GM18909 (cell line): ENCODE measurements around the gene RING1.
"Not testable (repeated sequence)": the region's sequence is repeated elsewhere in the genome, so short reads cannot be mapped to it uniquely, and the experiment has no call there.

Experiments used
- ATAC-seq: cut with Tn5 transposase; IDR thresholded peaks from one replicate; pipeline ENCODE4 v1.9.1; 2021; ENCODE audit warnings: mild to moderate bottlenecking; ENCODE audit not compliant: unreplicated experiment, poor library complexity

The RING1 gene

GRCh38 chr6:33204415-33205190 is 3.7 kb upstream of the RING1 start, which contains the start of gene HSD17B8:
Gene HSD17B8, plus strand, starts transcription at chr6:33204655. Its CDS starts 14 bp downstream, at chr6:33204669.
- ATAC-seq, result peak; percentile 50

GRCh38 chr6:33205191-33206026 is 2.9 kb upstream of the RING1 start:
- ATAC-seq, result no peak

- no peak for ATAC-seq
These were observed 2.1 kb upstream of the RING1 start for GRCh38 chr6:33206027-33206863.

GRCh38 chr6:33206864-33207551 is 1.3 kb upstream of the RING1 start:
- ATAC-seq, result no peak

- ATAC-seq, result no peak
These were observed 679 bp upstream of the RING1 start for GRCh38 chr6:33207552-33208090.

- no peak for ATAC-seq
These were observed 1.6 kb downstream of the RING1 start for GRCh38 chr6:33209856-33210255.

- no peak for ATAC-seq
These were observed 2.8 kb downstream of the RING1 start for GRCh38 chr6:33211136-33211535.

GRCh38 chr6:33211666-33212422 is 3.5 kb downstream of the RING1 start:
- no peak for ATAC-seq

- no peak for ATAC-seq
These were observed 4.5 kb downstream of the RING1 start for GRCh38 chr6:33212857-33213165.

GRCh38 chr6:33213166-33213988 is 5.1 kb downstream of the RING1 start:
- no peak for ATAC-seq

- ATAC-seq, result no peak
These were observed 5.7 kb downstream of the RING1 start for GRCh38 chr6:33213989-33214335.

GRCh38 chr6:33215271-33216116 is 7.2 kb downstream of the RING1 start:
- ATAC-seq, result no peak

GRCh38 chr6:33216117-33216649 is 7.9 kb downstream of the RING1 start:
- no peak for ATAC-seq

GRCh38 chr6:33217246-33217645 is 8.9 kb downstream of the RING1 start:
- no peak for ATAC-seq

- no peak for ATAC-seq
These were observed 9.4 kb downstream of the RING1 start for GRCh38 chr6:33217681-33218080.

GRCh38 chr6:33226503-33227120 is 18.3 kb downstream of the RING1 start:
- ATAC-seq, result not testable (repeated sequence)

- no peak for ATAC-seq
These were observed 26.9 kb downstream of the RING1 start for GRCh38 chr6:33235221-33235634.
